Aorta (tissue), 5 donors: Measurements from ENCODE around the gene DHDH. TPM values are rescaled to one million over a fixed set of nuclear protein-coding genes. Genes with fewer than 3 reads are reported as not detected.

Source experiments
- ATAC-seq: fragments of 200-7000 bp; cut with Tn5 transposase; one replicate; pipeline ENCODE4 v1.9.1; 2022; ENCODE audit warnings: moderate library complexity; ENCODE audit not compliant: low FRiP score
- DNase-seq, 2 donors: peaks; one replicate each; pipeline ENCODE4 v3.0.0-alpha.2; 2020
- H3K27ac ChIP-seq, 2 donors: one replicate each; pipeline ENCODE4 v1.5.1; 2013; ENCODE audit warnings: low read length in 2 of 2, mild to moderate bottlenecking in 2 of 2, moderate library complexity in 2 of 2, control low read depth in 1 of 2, inconsistent platforms in 1 of 2, low read depth in 1 of 2
- H3K27me3 ChIP-seq, 2 donors: one replicate each; pipeline ENCODE4 v1.6.1; 2013; ENCODE audit warnings: control low read depth in 1 of 2, low read length in 1 of 2, mild to moderate bottlenecking in 1 of 2, moderate library complexity in 1 of 2; ENCODE audit not compliant: insufficient read depth in 2 of 2, control insufficient read depth in 1 of 2
- H3K36me3 ChIP-seq, 2 donors: one replicate each; pipeline ENCODE4 v1.6.1; 2013; ENCODE audit warnings: control low read depth in 1 of 2, low read length in 1 of 2, mild to moderate bottlenecking in 1 of 2; ENCODE audit not compliant: insufficient read depth in 2 of 2, control insufficient read depth in 1 of 2
- H3K4me1 ChIP-seq, 2 donors: one replicate each; pipeline ENCODE4 v1.6.1; 2013; ENCODE audit warnings: low read length in 2 of 2, control low read depth in 1 of 2, mild to moderate bottlenecking in 1 of 2, moderate library complexity in 1 of 2; ENCODE audit not compliant: insufficient read depth in 2 of 2, control insufficient read depth in 1 of 2
- H3K4me3 ChIP-seq, 2 donors: one replicate each; pipeline ENCODE4 v1.5.1; 2013; ENCODE audit warnings: low read length in 2 of 2, control low read depth in 1 of 2, mild to moderate bottlenecking in 1 of 2
- H3K9me3 ChIP-seq: one replicate; pipeline ENCODE4 v1.6.1; 2013; ENCODE audit warnings: mild to moderate bottlenecking, low read length; ENCODE audit not compliant: control insufficient read depth
- WGBS, 2 donors: extraction: QIAGEN DNeasy Blood & Tissue Kit; methylation state at CpG; one replicate each; pipeline ENCODE4 v1.1.7; 2013; 5-methylcytosine and 5-hydroxymethylcytosine counted together
- intact Hi-C, 2 donors: fragments of 100-400 bp; cut with DNase I; formaldehyde crosslinking; loops; one replicate each; pipeline versions ENCODE4 v1.14.2 to v1.15.0; 2022
- polyA plus RNA-seq, 2 donors: library from polyadenylated mRNA; stranded (reverse); fragments of 200-250 nt; gene quantifications; one replicate each; pipeline ENCODE4 v1.2.3, GENCODE V29; 2013
- total RNA-seq, 2 donors: library from RNA; stranded (reverse); fragmentation: NEBNext Ultra II Directional; extraction: Animal tissue kit (Norgen Biotek cat#: 25700); gene quantifications; one replicate each; pipeline ENCODE4 v1.2.1, GENCODE V29; 2021
- donor health status: healthy with polysubstance abuse.
- donor health status: Bipolar disorder and iron deficiency.
- donor health status: DM: no; HTN: no; CAD: no.
- donor health status: DM: no; HTN: no; CAD: no.
- donor health status: DM: yes; HTN: yes; CAD: no.

DHDH gene
- total and polyA plus RNA-seq, 4 donors: 0.84 to 1.3 TPM; not detected in 2

GRCh38 chr19:48975947-48976847 lies 42.7 kb downstream of the DHDH start:
- Histone ChIP-seq H3K27me3 (no peaks in the 10 kb centered on the region), H3K4me1 (no peaks in the 10 kb centered on the region), H3K4me3 (no peak overlapping the region), H3K27ac (no peak overlapping the region), H3K36me3 (peaks cover 0 to 4% of the 10 kb centered on the region in 2 donors), H3K9me3 (no peaks in the 10 kb centered on the region)
- intact Hi-C loops: loop anchor here in 1 of 2 donors (10.0 kb wide), 1 partner anchor 331 kb away; the partner anchor contains the start of gene CA11
- DNase-seq (no peak), ATAC-seq (no peak)
- 79 to 83% methylated on average over 13 of the region's 13 CpGs for WGBS, 2 donors

- Histone ChIP-seq H3K4me1 (no peaks in the 10 kb centered on the region), H3K36me3 (peaks cover 0 to 6% of the 10 kb centered on the region in 2 donors), H3K27me3 (no peaks in the 10 kb centered on the region), H3K4me3 (no peak overlapping the region), H3K9me3 (no peaks in the 10 kb centered on the region), H3K27ac (no peak overlapping the region)
- DNase-seq: no peak
- no peak for ATAC-seq
- intact Hi-C loops: loop anchor here in 1 of 2 donors (10.0 kb wide), 1 partner anchor 332 kb away; the partner anchor contains the start of gene CA11
- WGBS, 2 donors: 62 to 69% methylated on average over 2 of the region's 2 CpGs
These were observed 43.6 kb downstream of the DHDH start for GRCh38 chr19:48977061-48977460.

- no peak overlapping the region for H3K27ac ChIP-seq
- H3K4me3 ChIP-seq: no peak overlapping the region
- DNase-seq (no peak), ATAC-seq (no peak)
- no peaks in the 10 kb centered on the region for H3K27me3 ChIP-seq
- intact Hi-C loops: no loop called here
- WGBS, 2 donors: 94% methylated on average over 9 of the region's 9 CpGs
- H3K36me3 ChIP-seq: peaks cover 0 to 2% of the 10 kb centered on the region in 2 donors
- H3K9me3 ChIP-seq: no peaks in the 10 kb centered on the region
- H3K4me1 ChIP-seq: no peaks in the 10 kb centered on the region
These were observed 48.8 kb downstream of the DHDH start for GRCh38 chr19:48982280-48982679.

- H3K27ac ChIP-seq: no peak overlapping the region
These were observed 52.2 kb downstream of the DHDH start for GRCh38 chr19:48985711-48986110.

GRCh38 chr19:48986211-48986610 lies 52.7 kb downstream of the DHDH start:
- ATAC-seq (no peak), DNase-seq (no peak)
- intact Hi-C loops: no loop called here
- no peak overlapping the region for H3K27ac ChIP-seq
- H3K27me3 ChIP-seq: no peaks in the 10 kb centered on the region
- H3K9me3 ChIP-seq: no peaks in the 10 kb centered on the region
- no peak overlapping the region for H3K4me3 ChIP-seq
- H3K36me3 ChIP-seq: peaks cover 0 to 6% of the 10 kb centered on the region in 2 donors
- WGBS, 2 donors: 90 to 95% methylated on average over 3 of the region's 3 CpGs
- no peaks in the 10 kb centered on the region for H3K4me1 ChIP-seq

More at GRCh38 chr19:48985711-48986110, 52.2 kb downstream of the DHDH start:
- Histone ChIP-seq H3K4me1 (no peaks in the 10 kb centered on the region), H3K9me3 (no peaks in the 10 kb centered on the region), H3K4me3 (no peak overlapping the region), H3K36me3 (peaks cover 0 to 6% of the 10 kb centered on the region in 2 donors), H3K27me3 (no peaks in the 10 kb centered on the region)
- no peak for DNase-seq
- intact Hi-C loops: no loop called here
- ATAC-seq: no peak
- WGBS, 2 donors: 92 to 93% methylated on average over 13 of the region's 13 CpGs

- no peaks in the 10 kb centered on the region for H3K27me3 ChIP-seq
- DNase-seq: no peak
- H3K36me3 ChIP-seq: peaks cover 0 to 4% of the 10 kb centered on the region in 2 donors
- H3K4me1 ChIP-seq: no peaks in the 10 kb centered on the region
- no peak for ATAC-seq
- no peak overlapping the region for H3K27ac ChIP-seq
- 89 to 90% methylated on average over 3 to 7 of the region's 7 CpGs for WGBS, 2 donors
- intact Hi-C loops: no loop called here
- no peaks in the 10 kb centered on the region for H3K9me3 ChIP-seq
- no peak overlapping the region for H3K4me3 ChIP-seq
These were observed 53.8 kb downstream of the DHDH start for GRCh38 chr19:48987323-48987722.

- ATAC-seq: no peak
- H3K36me3 ChIP-seq: peaks cover 0 to 4% of the 10 kb centered on the region in 2 donors
- H3K27ac ChIP-seq: no peak overlapping the region
- intact Hi-C loops: no loop called here
- no peaks in the 10 kb centered on the region for H3K4me1 ChIP-seq
- 93 to 95% methylated on average over 7 of the region's 7 CpGs for WGBS, 2 donors
- no peaks in the 10 kb centered on the region for H3K27me3 ChIP-seq
- DNase-seq: no peak
- H3K9me3 ChIP-seq: no peaks in the 10 kb centered on the region
- H3K4me3 ChIP-seq: no peak overlapping the region
These were observed 54.8 kb downstream of the DHDH start for GRCh38 chr19:48988286-48988685.

- Histone ChIP-seq H3K4me1 (no peaks in the 10 kb centered on the region), H3K36me3 (peaks cover 0 to 4% of the 10 kb centered on the region in 2 donors), H3K9me3 (no peaks in the 10 kb centered on the region), H3K27me3 (no peaks in the 10 kb centered on the region), H3K27ac (no peak overlapping the region), H3K4me3 (no peak overlapping the region)
- 90 to 94% methylated on average over 9 of the region's 9 CpGs for WGBS, 2 donors
- DNase-seq (no peak), ATAC-seq (no peak)
- intact Hi-C loops: no loop called here
These were observed 55.4 kb downstream of the DHDH start for GRCh38 chr19:48988860-48989259.
